ENCODE results near the gene GRK4. TPM values are rescaled to one million over a fixed set of nuclear protein-coding genes. Genes with fewer than 3 reads are reported as not detected.

The GRK4 gene
- polyA plus RNA-seq, 6 donors from 2014 or later, result 0.86 to 1.8 (median 0.96) TPM; not detected in 1

GRCh38 chr4:3025881-3026280, 62.5 kb downstream of the GRK4 start:
- no peak overlapping the region for H3K4me3 Mint-ChIP-seq
- H3K36me3 Mint-ChIP-seq, result peaks cover 5 to 10% of the 10 kb centered on the region in 2 donors
- peaks cover 10 to 18% (median 15%) of the 10 kb centered on the region in 3 donors for H3K27me3 Mint-ChIP-seq
- no peak overlapping the region for H3K27ac Mint-ChIP-seq
- DNase-seq, result no peak
- ATAC-seq (ENCODE audit: low read depth in 2 of 2), result no peak
- H3K9me3 Mint-ChIP-seq, result peaks cover 2 to 13% (median 8%) of the 10 kb centered on the region in 7 donors
- H3K4me1 Mint-ChIP-seq, result no peaks in the 10 kb centered on the region

- Mint-ChIP-seq H3K27ac (no peak overlapping the region), H3K36me3 (peaks cover 5 to 10% of the 10 kb centered on the region in 2 donors), H3K4me1 (no peaks in the 10 kb centered on the region), H3K9me3 (peaks cover 2 to 13% (median 8%) of the 10 kb centered on the region in 7 donors), H3K27me3 (peaks cover 10 to 24% (median 15%) of the 10 kb centered on the region in 3 donors), H3K4me3 (no peak overlapping the region)
- DNase-seq (no peak), ATAC-seq (ENCODE audit: low read depth in 2 of 2) (no peak)
Observed at GRCh38 chr4:3026540-3026939, 63.2 kb downstream of the GRK4 start.

GRCh38 chr4:3029464-3029863, 66.1 kb downstream of the GRK4 start:
- Mint-ChIP-seq H3K27me3 (peaks cover 0 to 15% (median 0%) of the 10 kb centered on the region in 3 donors), H3K4me3 (no peak overlapping the region), H3K9me3 (no peaks in the 10 kb centered on the region), H3K4me1 (no peaks in the 10 kb centered on the region), H3K36me3 (no peaks in the 10 kb centered on the region), H3K27ac (peak overlapping the region in 1 of 6 donors; percentile 33)
- DNase-seq (no peak), ATAC-seq (ENCODE audit: low read depth in 2 of 2) (no peak)

- H3K36me3 Mint-ChIP-seq, result no peaks in the 10 kb centered on the region
- peaks cover 0 to 15% (median 0%) of the 10 kb centered on the region in 3 donors for H3K27me3 Mint-ChIP-seq
- H3K4me3 Mint-ChIP-seq, result no peak overlapping the region
- no peaks in the 10 kb centered on the region for H3K4me1 Mint-ChIP-seq
- DNase-seq (no peak), ATAC-seq (ENCODE audit: low read depth in 2 of 2) (no peak)
- H3K27ac Mint-ChIP-seq, result peak overlapping the region in 2 of 6 donors; percentile 38 to 47
- H3K9me3 Mint-ChIP-seq, result no peaks in the 10 kb centered on the region
Observed at GRCh38 chr4:3030566-3031356, 67.4 kb downstream of the GRK4 start.

GRCh38 chr4:3031357-3032082, 68.1 kb downstream of the GRK4 start:
- Mint-ChIP-seq H3K36me3 (no peaks in the 10 kb centered on the region), H3K27me3 (peaks cover 0 to 15% (median 0%) of the 10 kb centered on the region in 3 donors), H3K9me3 (no peaks in the 10 kb centered on the region), H3K27ac (peak overlapping the region in 2 of 6 donors; percentile 16 to 72), H3K4me1 (peaks cover 0 to under 1% (median 0%) of the 10 kb centered on the region in 3 donors), H3K4me3 (no peak overlapping the region)
- ATAC-seq (ENCODE audit: low read depth in 2 of 2), result no peak
- no peak for DNase-seq

GRCh38 chr4:3034231-3034630, 70.9 kb downstream of the GRK4 start:
- Mint-ChIP-seq H3K27me3 (peaks cover 0 to 15% (median 0%) of the 10 kb centered on the region in 3 donors), H3K27ac (no peak overlapping the region)

GRCh38 chr4:3035249-3035648, 71.9 kb downstream of the GRK4 start:
- peaks cover 0 to 15% (median 0%) of the 10 kb centered on the region in 3 donors for H3K27me3 Mint-ChIP-seq
- no peaks in the 10 kb centered on the region for H3K9me3 Mint-ChIP-seq
- peaks cover 20 to 33% (median 24%) of the 10 kb centered on the region in 3 donors for H3K4me1 Mint-ChIP-seq
- H3K36me3 Mint-ChIP-seq, result no peaks in the 10 kb centered on the region
- ATAC-seq (ENCODE audit: low read depth in 2 of 2), result no peak
- H3K4me3 Mint-ChIP-seq, result peak overlapping the region in 1 of 8 donors; percentile 15
- no peak overlapping the region for H3K27ac Mint-ChIP-seq
- no peak for DNase-seq

More at GRCh38 chr4:3034231-3034630, 70.9 kb downstream of the GRK4 start:
- peaks cover 15 to 27% (median 22%) of the 10 kb centered on the region in 3 donors for H3K4me1 Mint-ChIP-seq
- no peaks in the 10 kb centered on the region for H3K36me3 Mint-ChIP-seq
- ATAC-seq (ENCODE audit: low read depth in 2 of 2) (no peak), DNase-seq (no peak)
- H3K9me3 Mint-ChIP-seq, result no peaks in the 10 kb centered on the region
- H3K4me3 Mint-ChIP-seq, result peak overlapping the region in 1 of 8 donors; percentile 7

- Mint-ChIP-seq H3K36me3 (no peaks in the 10 kb centered on the region), H3K9me3 (no peaks in the 10 kb centered on the region), H3K4me1 (peaks cover 23 to 37% (median 28%) of the 10 kb centered on the region in 3 donors), H3K27me3 (peaks cover 0 to 10% (median 0%) of the 10 kb centered on the region in 3 donors), H3K27ac (peak overlapping the region in 2 of 6 donors; percentile 32 to 88), H3K4me3 (no peak overlapping the region)
- no peak for ATAC-seq (ENCODE audit: low read depth in 2 of 2)
- no peak for DNase-seq
Observed at GRCh38 chr4:3035674-3036073, 72.3 kb downstream of the GRK4 start.

GRCh38 chr4:3036131-3036952, 73.0 kb downstream of the GRK4 start:
- Mint-ChIP-seq H3K4me1 (peaks cover 27 to 37% (median 35%) of the 10 kb centered on the region in 3 donors), H3K4me3 (peak overlapping the region in 5 of 8 donors; percentile 53 to 92 (median 83)), H3K27ac (peak overlapping the region in 1 of 6 donors; percentile 81), H3K27me3 (peaks cover 0 to 4% (median 0%) of the 10 kb centered on the region in 3 donors), H3K9me3 (no peaks in the 10 kb centered on the region), H3K36me3 (no peaks in the 10 kb centered on the region)
- ATAC-seq (ENCODE audit: low read depth in 2 of 2), result no peak
- no peak for DNase-seq

GRCh38 chr4:3037957-3038461, 74.6 kb downstream of the GRK4 start:
- DNase-seq (peak; percentile 31), ATAC-seq (ENCODE audit: low read depth in 2 of 2) (no peak)
- Mint-ChIP-seq H3K9me3 (no peaks in the 10 kb centered on the region), H3K27ac (peak overlapping the region; percentile 58 to 93 (median 88)), H3K4me1 (peaks cover 40 to 52% (median 50%) of the 10 kb centered on the region in 3 donors), H3K36me3 (no peaks in the 10 kb centered on the region), H3K4me3 (peak overlapping the region; percentile 69 to 93 (median 84)), H3K27me3 (no peaks in the 10 kb centered on the region)

GRCh38 chr4:3039706-3040366, 76.5 kb downstream of the GRK4 start:
- no peaks in the 10 kb centered on the region for H3K9me3 Mint-ChIP-seq
- no peaks in the 10 kb centered on the region for H3K27me3 Mint-ChIP-seq
- peak overlapping the region; percentile 74 to 99 (median 96) for H3K27ac Mint-ChIP-seq
- DNase-seq (no peak), ATAC-seq (ENCODE audit: low read depth in 2 of 2) (no peak)
- H3K36me3 Mint-ChIP-seq, result no peaks in the 10 kb centered on the region
- peaks cover 50 to 63% (median 61%) of the 10 kb centered on the region in 3 donors for H3K4me1 Mint-ChIP-seq
- peak overlapping the region; percentile 5 to 99 (median 93) for H3K4me3 Mint-ChIP-seq

GRCh38 chr4:3040452-3041191, 77.3 kb downstream of the GRK4 start:
- H3K4me3 Mint-ChIP-seq, result peak overlapping the region; percentile 92 to 99 (median 95)
- peak overlapping the region; percentile 94 to 99 (median 98) for H3K27ac Mint-ChIP-seq
- peaks cover 0 to 5% of the 10 kb centered on the region in 2 donors for H3K36me3 Mint-ChIP-seq
- peaks cover 58 to 71% (median 69%) of the 10 kb centered on the region in 3 donors for H3K4me1 Mint-ChIP-seq
- no peaks in the 10 kb centered on the region for H3K27me3 Mint-ChIP-seq
- peak; percentile 29 to 44 for ATAC-seq (ENCODE audit: low read depth in 2 of 2)
- DNase-seq, result peak; percentile 60
- H3K9me3 Mint-ChIP-seq, result peaks cover 0 to 4% (median 0%) of the 10 kb centered on the region in 7 donors

Measured in naive B cell (primary cell).